Measurements from ENCODE around the gene HMCN2.

GRCh38 chr9:130394814-130395470 is 129.4 kb downstream of the HMCN2 start:
- TF ChIP-seq POLR2A (IDR thresholded peaks at IDR 0.05), result no peak
- no peak for TF ChIP-seq POLR2AphosphoS5 (IDR thresholded peaks at IDR 0.05)

All from stomach (tissue), 4 donors.